HG03045 (cell line): ENCODE measurements around the gene KRT28.

ENCODE experiments used
- ATAC-seq: cut with Tn5 transposase; IDR thresholded peaks from one replicate; pipeline ENCODE4 v1.9.1; 2021; ENCODE audit warnings: mild to moderate bottlenecking, moderate library complexity; ENCODE audit not compliant: unreplicated experiment

Gene KRT28, protein sequence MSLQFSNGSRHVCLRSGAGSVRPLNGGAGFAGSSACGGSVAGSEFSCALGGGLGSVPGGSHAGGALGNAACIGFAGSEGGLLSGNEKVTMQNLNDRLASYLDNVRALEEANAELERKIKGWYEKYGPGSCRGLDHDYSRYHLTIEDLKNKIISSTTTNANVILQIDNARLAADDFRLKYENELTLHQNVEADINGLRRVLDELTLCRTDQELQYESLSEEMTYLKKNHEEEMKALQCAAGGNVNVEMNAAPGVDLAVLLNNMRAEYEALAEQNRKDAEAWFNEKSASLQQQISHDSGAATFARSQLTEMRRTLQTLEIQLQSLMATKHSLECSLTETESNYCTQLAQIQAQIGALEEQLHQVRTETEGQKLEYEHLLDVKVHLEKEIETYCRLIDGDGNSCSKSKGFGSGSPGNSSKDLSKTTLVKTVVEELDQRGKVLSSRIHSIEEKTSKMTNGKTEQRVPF

DNA sequence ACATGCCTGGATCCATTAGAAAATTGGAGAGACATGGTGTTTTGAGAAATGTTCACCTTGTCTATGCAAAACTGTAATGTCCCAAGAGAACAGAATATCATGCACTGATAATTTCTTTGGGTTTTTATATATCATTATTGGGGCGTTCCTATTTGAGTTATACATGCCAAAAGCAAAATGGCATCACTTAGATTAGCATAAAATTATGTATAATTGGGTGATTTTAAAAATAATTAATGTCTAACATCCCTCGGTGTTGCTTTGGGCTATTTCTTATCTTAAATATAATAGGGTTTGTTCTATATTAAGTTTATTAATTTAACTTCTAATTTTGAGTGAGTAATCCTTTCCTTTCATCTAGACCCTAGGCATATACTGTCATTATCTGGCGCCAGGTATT, at the start of gene KRT28:
Gene KRT28, minus strand, starts transcription at position 101 of the 400 bp plus-strand sequence. Its CDS starts 66 bp downstream, at position 35.
- ATAC-seq, result no peak

DNA sequence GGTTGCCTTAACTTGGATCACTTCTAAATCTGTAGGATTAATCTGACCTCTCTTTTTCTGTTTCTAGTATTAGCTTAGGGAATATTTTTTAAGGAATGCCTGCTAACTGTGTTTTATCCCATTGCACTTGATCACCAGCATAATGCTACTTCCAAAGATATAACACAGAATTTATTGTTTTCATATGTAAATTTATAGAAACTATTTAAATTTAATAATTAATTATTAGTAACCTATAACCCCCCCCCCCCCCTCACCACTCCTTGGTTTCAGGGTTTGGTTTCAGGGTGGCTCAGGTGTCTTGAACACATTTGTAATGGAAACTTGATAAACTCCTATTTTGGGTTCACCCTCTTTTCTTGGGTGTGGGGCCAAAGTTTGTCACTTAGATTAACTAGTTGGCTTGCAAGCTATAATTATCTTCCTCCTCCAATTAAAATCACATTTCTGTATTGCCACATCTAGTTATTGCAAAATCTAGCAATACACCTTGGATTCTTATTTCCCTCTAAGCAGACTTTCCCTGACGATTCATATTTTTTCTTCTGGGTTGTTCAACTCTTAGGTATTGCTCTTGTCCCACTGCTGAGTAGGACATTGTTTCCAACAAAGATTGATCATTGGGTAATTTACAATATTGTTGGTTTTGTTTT, 49.0 kb upstream of the KRT28 start:
- ATAC-seq, result no peak

DNA sequence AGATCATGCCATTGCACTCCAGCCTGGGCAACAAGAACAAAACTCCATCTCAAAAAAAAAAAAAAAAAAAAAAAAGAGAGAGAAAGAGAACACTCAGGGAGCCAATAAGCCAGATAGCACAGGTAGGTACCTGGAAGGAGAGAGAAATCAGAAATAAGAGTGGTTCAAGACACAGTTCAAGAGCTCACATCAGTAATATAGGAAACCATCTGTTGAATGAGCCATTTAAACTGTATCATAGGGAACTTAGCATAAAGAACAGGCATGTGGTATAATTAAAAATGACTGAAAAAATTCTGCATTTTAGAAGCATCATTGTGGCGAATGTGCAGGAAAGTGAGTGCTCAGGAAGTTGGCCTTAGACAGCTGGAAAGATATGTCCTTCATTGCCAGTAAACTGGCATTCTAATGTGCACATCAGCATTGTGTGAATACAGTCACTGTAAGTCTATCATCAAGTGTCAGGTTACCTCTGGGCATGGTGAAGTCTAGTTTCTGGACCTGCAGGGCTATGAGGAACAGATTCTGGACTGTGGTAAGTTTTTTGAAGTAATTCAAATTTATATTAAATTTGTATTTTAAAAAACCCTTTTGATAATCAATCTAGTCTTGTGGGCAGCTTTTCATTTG, 46.9 kb upstream of the KRT28 start:
- ATAC-seq, result no peak

DNA sequence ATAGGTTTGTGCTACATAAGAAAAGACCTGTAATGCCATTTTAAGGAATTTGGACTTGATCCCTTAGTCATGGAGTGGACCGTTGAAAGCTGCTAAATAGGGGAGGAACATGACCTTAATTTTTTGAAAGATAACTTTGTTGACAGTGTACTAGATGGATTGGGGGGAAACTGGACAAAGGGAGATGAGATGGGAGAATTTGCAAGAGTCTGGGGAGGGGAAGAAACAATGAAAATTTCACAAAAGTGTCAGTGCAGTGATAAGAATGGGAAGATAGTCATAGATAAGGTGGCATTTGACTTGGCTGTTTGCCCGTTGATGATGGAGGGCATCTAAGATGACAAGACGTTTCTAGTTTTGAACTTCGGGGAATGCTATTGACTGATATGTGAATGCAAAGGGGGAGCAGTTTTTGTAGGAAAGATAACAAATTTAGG, 44.9 kb upstream of the KRT28 start:
- no peak for ATAC-seq

DNA sequence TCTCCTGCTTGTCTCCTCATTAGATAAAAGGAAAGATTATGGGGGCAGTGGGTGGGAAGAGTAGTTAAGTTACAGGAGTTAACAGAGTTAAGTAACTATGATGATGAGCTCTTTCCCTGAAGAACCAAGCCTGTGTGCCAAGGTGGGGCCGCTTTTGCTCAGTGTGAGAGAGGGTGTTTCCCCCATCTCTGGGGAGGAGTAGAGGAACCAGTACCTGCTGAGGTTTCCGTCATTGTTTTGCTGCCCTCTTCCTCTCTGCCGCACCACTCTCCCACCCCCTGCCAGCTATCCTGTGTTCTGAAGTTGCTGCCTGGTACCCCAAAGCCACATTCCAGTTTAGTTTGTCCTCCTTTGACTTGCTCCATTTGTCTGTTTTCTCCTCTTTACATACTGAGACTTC, 43.5 kb upstream of the KRT28 start:
- no peak for ATAC-seq

DNA sequence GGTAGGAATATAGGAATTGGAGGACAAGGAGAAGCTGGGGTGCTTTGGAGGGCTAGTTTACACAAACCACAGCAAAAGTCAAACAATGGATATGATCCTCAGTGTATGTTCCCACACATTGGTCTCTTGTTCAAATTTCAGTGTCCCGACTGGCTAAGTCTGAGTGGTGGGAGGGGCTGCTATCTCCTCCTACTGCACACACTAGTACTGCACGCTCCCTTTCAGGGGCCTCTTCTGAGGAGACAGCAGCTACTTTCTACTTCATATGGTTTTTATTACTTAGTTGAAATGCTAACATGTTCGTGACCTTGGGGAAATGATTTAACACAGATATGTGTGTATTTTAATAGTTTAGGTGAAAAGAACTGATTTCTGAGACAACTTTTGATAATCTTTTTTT, 41.5 kb upstream of the KRT28 start:
- ATAC-seq, result no peak

DNA sequence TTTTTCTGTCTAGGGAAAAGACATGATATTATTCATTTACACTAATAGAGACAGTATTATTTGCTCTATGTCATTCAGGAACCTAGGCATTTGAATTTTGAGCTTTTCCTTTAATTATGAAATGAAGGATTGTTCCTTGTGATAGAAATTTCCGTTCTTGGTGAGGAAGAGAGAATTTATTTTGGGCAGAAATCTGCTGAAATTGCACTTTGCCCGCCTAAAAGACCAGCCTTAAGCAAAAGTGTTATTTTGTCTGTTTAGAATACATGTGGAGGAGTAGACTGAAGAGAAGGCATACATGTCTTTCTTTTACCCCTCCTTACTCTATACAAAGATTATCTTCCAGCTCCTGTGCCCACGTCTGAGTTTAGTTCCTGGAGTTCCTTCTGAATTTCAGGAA, 39.4 kb upstream of the KRT28 start:
- ATAC-seq, result no peak

DNA sequence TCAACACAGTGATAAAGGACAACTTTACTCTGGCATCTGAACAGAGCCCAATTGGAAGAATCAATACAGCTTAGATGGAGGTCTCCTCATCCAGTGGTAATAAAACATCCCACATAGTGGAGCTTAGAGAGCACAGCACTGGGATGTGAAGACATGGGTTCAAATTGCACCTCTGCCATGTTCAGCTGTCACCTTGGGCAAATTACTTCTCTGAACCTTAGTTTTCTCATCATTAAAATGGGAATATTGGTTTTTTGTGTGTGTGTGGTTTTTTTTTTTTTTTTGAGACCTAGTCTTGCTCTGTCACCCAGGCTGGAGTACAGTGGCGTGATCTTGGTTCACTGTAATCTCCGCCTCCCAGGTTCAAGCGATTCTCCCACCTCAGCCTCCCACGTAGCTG, 36.3 kb upstream of the KRT28 start:
- ATAC-seq, result no peak

DNA sequence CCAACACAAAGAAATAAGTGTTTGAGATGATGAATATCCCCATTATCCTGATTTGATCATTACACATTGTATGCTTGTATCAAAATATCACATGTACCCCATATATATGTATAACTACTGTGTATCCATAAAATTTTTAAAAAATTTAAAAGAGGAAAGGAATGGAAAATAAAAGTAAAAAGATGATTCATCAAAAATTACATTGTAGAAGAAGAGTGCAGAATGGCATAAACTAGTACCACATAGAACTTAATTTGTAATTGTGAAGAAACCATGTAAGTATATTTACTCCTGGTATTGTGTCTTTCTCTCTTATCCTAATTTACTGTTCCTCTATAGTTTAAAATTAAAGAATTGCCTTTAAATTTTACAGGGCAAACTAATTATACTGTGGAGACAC, 34.1 kb upstream of the KRT28 start:
- ATAC-seq, result no peak

DNA sequence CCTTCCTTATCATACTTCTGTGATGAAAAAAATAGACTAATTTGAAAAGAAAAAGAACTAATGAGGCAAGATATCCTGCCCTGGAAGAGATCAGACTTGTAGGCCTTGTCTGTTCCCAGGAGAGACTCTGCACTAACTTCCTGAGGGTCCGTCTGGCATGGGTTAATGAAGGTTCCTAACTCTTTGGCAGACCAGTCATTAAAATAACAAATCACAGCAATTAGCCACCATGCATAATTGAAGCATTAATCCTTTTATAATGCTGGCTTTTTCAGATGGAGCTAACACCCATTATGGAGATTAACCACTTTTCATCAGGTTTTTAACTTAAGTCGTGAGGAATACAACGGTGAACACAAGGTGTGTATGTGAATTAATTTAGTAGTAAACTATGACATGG, 33.1 kb upstream of the KRT28 start:
- ATAC-seq, result no peak

DNA sequence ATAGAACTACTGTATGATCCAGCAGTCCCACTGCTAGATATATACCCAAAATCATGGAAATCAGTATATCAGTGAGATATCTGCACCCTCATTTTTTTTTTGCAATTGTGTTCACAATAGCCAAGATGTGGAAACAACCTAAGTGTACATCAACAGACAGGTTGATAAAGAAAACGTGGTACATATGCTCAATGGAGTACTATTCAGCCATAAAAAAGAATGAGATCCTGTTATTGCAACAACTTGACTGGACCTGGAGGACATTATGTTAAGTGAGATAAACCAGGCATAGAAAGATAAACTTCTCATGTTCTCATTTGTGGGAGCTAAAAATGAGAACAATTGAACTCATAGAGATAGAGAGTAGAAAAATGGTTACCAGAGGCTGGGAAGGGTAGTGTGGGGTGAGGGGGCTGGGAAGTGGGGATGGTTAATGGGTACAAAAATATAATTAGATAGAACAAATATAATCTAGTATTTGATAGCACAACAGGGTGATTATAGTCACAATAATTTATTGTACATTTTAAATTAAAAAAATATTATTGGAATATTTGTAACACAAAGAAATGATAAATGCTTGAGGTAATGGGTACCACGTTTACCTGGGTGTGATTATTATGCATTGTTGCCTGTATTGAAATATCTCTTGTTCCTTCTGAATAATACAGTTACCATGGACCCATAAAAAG, 30.5 kb upstream of the KRT28 start:
- ATAC-seq, result no peak

DNA sequence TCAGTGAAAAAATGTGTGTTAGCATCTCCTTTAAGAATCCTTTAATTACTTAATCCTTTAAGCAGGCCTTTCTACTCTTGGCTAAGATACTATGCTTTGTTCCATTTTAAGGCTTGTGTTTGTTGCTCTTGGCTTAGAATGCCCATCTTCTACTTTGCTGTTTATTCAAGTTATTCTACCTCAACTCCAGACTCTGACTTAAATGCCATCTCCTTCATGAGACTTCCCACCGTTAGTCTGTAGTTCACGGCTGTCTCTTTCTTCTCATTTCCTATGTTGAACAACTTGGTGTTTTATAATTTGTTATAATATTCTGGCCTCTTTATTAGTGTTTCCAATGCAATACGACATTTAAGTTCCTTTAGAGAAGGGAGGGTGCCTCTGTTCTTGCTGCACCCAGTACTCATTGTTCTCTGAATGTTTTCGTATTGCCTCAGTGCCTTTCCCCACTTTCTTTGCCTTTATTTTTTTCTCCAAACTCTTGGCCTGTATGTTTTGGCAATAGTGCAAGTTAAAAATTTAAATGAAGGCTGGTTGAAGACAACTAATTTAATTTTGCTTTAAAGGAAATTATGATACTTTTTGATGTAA, 28.8 kb upstream of the KRT28 start:
- ATAC-seq, result no peak

DNA sequence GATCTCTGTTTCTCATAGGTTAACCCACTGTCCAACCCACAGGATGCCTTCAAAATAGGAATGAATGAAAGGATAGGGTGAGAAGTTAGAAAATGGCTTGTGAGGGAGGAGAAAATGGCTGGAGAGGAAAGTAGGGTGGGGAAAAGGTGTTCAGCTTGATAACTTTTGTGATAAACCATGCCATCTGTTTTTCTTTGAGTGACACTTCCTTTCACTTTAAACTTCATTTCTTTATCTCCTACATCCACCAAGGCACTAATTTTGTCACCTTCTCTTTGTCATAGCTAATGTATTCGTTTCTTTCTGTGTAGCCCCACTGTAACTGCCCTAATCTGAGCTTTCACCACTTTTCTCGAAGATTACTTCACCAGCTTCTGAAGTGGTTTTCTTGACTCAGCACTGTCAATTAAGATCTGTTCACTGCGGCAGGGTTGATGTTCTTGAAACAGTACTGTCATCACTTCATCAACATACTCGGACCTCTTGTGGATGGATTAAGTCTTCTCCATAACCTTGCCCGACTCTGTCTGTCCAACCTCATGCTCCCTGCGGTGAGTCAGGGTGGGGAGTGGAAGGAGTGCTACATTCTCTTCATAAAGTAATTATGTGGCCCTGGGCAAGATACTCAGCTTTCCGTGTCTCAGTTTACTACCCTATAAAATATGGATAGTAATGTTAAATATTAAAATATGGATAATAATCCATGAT, 28.1 kb upstream of the KRT28 start:
- ATAC-seq, result no peak

DNA sequence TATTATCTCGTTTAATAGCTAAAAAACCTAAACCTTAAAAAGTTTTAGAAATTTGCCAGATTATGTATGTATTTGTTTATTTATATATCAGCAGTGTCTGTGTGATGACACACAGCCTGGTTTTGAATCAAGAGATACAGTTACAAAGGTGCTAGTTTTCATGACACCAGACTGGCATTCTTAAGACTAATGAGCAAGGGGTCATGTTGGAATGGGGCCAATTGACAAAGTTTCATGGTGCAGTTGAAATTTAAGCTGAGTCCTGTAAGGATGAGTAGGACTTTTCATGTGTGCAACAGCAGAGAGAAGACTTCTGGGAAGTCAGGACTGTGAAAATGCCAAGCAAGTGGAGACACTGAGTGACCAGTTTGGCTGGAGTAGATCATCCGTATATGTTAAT, 25.8 kb upstream of the KRT28 start:
- ATAC-seq, result no peak

DNA sequence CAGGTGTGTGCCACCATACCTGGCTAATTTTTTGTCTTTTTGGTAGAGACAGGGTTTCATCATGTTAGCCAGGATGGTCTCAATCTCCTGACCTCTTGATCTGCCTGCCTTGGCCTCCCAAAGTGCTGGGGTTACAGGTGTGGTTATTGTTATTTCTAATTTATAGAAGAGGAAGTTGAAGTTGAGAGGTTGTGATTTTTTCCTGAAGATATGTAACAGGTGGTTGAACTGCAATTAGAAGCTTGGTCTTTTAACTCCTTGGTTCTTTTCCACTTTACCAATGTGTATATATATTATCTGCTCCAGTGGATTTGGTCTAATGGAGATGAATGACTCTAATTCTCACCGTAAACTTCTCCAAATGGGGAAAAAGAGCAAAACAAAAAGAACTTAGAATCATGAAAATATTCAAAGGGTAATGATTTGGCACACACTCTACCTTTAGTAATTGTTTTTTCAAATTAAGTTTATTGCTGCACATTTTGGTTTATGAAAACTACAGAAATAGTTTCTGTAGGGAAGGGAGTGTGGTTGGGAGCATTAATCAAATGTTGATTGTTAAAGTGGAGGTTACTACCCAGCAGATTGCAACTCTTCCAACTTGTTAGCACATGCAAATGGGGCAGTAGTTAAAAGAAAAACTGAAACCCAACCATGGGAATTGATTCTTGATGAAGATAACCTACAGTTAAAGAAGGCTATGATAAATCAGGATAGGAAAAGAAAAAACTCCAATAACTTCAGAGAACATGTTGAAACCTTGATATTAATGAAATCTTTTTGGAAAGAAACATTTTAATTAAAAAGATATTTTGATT, 24.5 kb upstream of the KRT28 start:
- ATAC-seq, result no peak

DNA sequence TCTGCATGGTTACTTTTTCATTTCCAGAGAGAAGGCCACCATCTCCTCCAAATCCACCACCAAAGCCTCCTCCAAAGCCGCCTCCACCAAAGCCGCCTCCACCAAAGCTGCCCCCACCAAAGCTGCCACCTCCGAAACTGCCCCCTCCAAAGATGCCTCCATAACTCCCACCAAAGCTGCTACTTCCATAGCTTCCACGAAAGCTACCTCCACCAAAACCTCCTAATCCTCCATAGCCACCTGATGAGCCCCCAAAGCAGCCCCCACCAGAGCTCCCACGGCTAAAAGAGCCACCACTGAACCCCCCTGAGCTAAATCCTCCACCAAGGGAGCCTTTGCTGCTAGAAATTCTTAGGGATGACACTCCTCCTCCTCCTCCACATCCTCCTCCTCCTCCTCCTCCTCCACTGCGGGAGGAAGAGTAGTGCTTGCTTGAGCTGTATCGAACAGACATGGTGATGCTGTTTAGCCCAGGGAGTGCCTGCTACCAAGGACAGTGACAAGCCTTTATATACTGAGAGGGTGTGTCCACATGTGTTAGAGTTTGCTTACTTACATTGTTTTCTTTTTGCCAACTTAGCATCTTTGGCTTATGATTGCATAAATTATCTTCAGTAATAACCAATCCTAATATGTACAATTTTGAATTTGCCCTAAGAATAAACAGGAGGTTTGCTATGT, 22.5 kb upstream of the KRT28 start, which contains the start of gene KRT10:
Gene KRT10, minus strand, starts transcription at position 483 of the 681 bp plus-strand sequence. Its CDS starts 29 bp downstream, at position 454.
- ATAC-seq, result no peak

DNA sequence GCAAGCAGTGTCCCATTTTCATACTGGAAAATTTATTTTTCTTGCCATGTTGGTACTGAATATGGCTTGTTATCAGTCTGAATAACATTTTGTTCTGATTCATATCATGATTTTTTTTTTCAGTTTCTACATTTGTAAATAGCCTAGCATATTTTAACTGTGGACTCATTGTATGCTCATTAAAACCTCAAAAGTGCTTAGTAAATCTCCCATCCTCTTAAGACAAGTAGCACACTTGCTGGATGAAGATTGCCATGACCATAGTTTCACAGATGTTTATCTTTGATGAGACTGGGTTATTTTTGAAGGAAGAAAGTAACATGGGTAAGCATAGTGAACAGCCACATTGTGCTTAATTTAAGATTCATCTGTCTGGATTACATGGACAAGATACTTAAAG, 21.8 kb upstream of the KRT28 start:
- no peak for ATAC-seq

DNA sequence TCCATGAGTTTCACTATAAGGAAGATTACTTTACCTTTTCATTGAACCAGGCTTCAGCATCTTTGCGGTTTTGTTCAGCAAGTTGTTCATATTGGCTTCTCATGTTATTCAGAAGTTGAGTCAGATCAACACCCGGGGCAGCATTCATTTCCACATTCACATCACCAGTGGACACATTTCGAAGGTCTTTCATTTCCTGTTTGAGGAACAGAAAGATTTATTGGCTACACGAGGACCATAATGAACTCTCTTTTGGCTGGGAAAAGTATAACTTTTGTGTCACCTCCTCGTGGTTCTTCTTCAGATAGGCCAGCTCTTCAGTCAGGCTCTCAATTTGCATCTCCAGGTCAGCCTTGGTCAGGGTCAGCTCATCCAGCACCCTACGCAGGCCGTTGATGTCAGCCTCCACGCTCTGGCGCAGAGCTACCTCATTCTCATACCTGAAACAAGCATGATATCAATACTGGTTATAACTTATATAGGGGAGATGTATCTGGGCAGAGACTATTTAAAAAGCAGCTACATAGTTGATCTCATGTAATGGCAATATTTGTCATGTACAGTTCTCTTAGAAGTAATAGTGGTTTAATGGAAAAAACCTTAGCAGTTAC, 20.6 kb upstream of the KRT28 start:
- ATAC-seq, result no peak
